ENCODE data around the gene SETMAR.

- no peak for TF ChIP-seq REST (IDR thresholded peaks at IDR 0.05; ENCODE audit: low read depth, low read length)
- TF ChIP-seq TEAD4 (IDR thresholded peaks at IDR 0.05; ENCODE audit: borderline replicate concordance, insufficient read depth), result no peak
- no peak for TF ChIP-seq RAD21 (IDR thresholded peaks at IDR 0.05; ENCODE audit: low read length)
- TF ChIP-seq SMC3 (IDR thresholded peaks at IDR 0.05; ENCODE audit: low read depth, low read length), result no peak
- no peak for TF ChIP-seq CTCF (IDR thresholded peaks at IDR 0.05)
- TF ChIP-seq GABPA (IDR thresholded peaks at IDR 0.05; ENCODE audit: low read depth), result no peak
Observed at GRCh38 chr3:4340411-4341335, 37.5 kb downstream of the SETMAR start.

Data from SK-N-SH (cell line).